HepG2 (cell line): Measurements from ENCODE around the gene TMEM220. TPM values are rescaled to one million over a fixed set of nuclear protein-coding genes. Genes with fewer than 3 reads are reported as not detected.

Experiments used
- ATAC-seq: fragments of 200-7000 bp; cut with Tn5 transposase; 3 replicates; pipeline ENCODE4 v1.9.1; 2020; ENCODE audit warnings: mild to moderate bottlenecking, moderate library complexity
- BruUV-seq: library from RNA; stranded (reverse); fragments of 400-500 nt; replicated peaks from 2 replicates; lab custom pipeline; 2021; lab: Mats Ljungman, UMichigan
- CTCF ChIA-PET: fragments of 300-600 bp; formaldehyde crosslinking; extraction: SDS; loops from one replicate; lab custom pipeline; 2021; ENCODE audit warnings: low total read pairs, inconsistent platforms, low intra/inter-chr PET ratio; lab: Yijun Ruan, JAX
- POLR2A ChIA-PET: fragments of 350-600 bp; sonication (Branson Sonifier 250); formaldehyde crosslinking; loops from one replicate; lab custom pipeline; 2020; ENCODE audit warnings: antibody characterized with exemption, inconsistent platforms; lab: Yijun Ruan, JAX
- DNase-seq: peaks from one replicate; pipeline ENCODE4 v3.0.0-alpha.2; 2015; ENCODE audit warnings: low spot score
- FAIRE-seq: peaks from 3 replicates; lab custom pipeline; 2011; peaks lifted over from hg19 to GRCh38; lab: Jason Lieb, UNC
- H2AFZ ChIP-seq: one replicate; pipeline ENCODE4 v1.6.1; 2011; ENCODE audit warnings: low read length, inconsistent platforms
- H3K27ac ChIP-seq: fragments of 300-600 bp; 3 replicates; pipeline ENCODE4 v1.8.0; 2011; ENCODE audit warnings: mixed run types, mild to moderate bottlenecking, mixed read lengths, low read length, inconsistent platforms; ENCODE audit not compliant: insufficient read depth; ENCODE audit errors: extremely low read length
- H3K27me3 ChIP-seq, 2 experiments: fragments of 200-600 bp in 1 of 2; 2 replicates in 1 of 2; 3 replicates in 1 of 2; pipeline versions ENCODE4 v1.6.0 to v1.8.0; 2011; ENCODE audit warnings: low read length in 2 of 2, mild to moderate bottlenecking in 2 of 2, moderate library complexity in 2 of 2, inconsistent platforms in 1 of 2; ENCODE audit not compliant: insufficient read depth in 2 of 2, control insufficient read depth in 1 of 2
- H3K36me3 ChIP-seq, 2 experiments: fragments of 200-600 bp in 1 of 2; replicated peaks in 1 of 2; 2 replicates in 1 of 2; 3 replicates in 1 of 2; pipeline versions ENCODE4 v1.5.1 to v1.8.0; 2011; ENCODE audit warnings: low read length in 2 of 2, inconsistent platforms in 1 of 2; ENCODE audit not compliant: insufficient read depth in 2 of 2, control insufficient read depth in 1 of 2
- H3K4me1 ChIP-seq: 2 replicates; pipeline ENCODE4 v1.5.1; 2012; ENCODE audit warnings: low read length, inconsistent platforms; ENCODE audit not compliant: insufficient read depth
- H3K4me2 ChIP-seq: 2 replicates; pipeline ENCODE4 v1.6.0; 2011; ENCODE audit warnings: low read depth, low read length, inconsistent platforms
- H3K4me3 ChIP-seq, 3 experiments: fragments of 200-600 bp in 1 of 3; sonication (generic), shearing (Covaris generic) in 1 of 3; replicated peaks in 1 of 3; 2 replicates each; pipeline ENCODE4 v1.5.1; 2011 to 2016; ENCODE audit warnings: low read length in 3 of 3, inconsistent platforms in 2 of 3, low read depth in 2 of 3, mild to moderate bottlenecking in 2 of 3, control low read depth in 1 of 3, mixed read lengths in 1 of 3; ENCODE audit not compliant: insufficient read depth in 1 of 3
- H3K79me2 ChIP-seq: one replicate; pipeline ENCODE4 v1.6.1; 2011; ENCODE audit warnings: low read length, inconsistent platforms; ENCODE audit not compliant: insufficient read depth
- H3K9ac ChIP-seq: 2 replicates; pipeline ENCODE4 v1.6.0; 2011; ENCODE audit warnings: mild to moderate bottlenecking, low read depth, low read length, inconsistent platforms; ENCODE audit not compliant: insufficient read depth
- H3K9me3 ChIP-seq: 2 replicates; pipeline ENCODE4 v1.5.1; 2012; ENCODE audit warnings: mild to moderate bottlenecking, low read length
- H4K20me1 ChIP-seq: 2 replicates; pipeline ENCODE4 v1.6.0; 2011; ENCODE audit warnings: inconsistent platforms, mild to moderate bottlenecking, low read length, moderate library complexity; ENCODE audit not compliant: insufficient read depth
- CEBPG ChIP-seq: IDR thresholded peaks from 2 replicates; pipeline ENCODE4 v1.6.1; 2016
- FOSL1 ChIP-seq: sonication (generic); formaldehyde crosslinking; IDR thresholded peaks from 2 replicates; pipeline ENCODE4 v1.9.0; 2021; ENCODE audit warnings: missing genetic modification reagents, borderline replicate concordance
- NBN ChIP-seq: fragments of 450-650 bp; conservative IDR thresholded peaks from 2 replicates; pipeline ENCODE4 v1.6.1; 2017
- PHF20 ChIP-seq: sonication (generic); formaldehyde crosslinking; IDR thresholded peaks from 2 replicates; pipeline ENCODE4 v1.5.0; 2020; ENCODE audit warnings: mild to moderate bottlenecking, missing genetic modification reagents
- PHF5A ChIP-seq: IDR thresholded peaks from one replicate; pipeline ENCODE4 v1.6.1; 2018; ENCODE audit warnings: low read depth, missing genetic modification reagents; ENCODE audit not compliant: unreplicated experiment
- RBM22 ChIP-seq: fragments of 200-400 bp; formaldehyde crosslinking; optimal IDR thresholded peaks from 2 replicates; pipeline ENCODE3; 2017; ENCODE audit warnings: mild to moderate bottlenecking, low read length, moderate library complexity
- SMARCC2 ChIP-seq: fragments of 450-650 bp; IDR thresholded peaks from 2 replicates; pipeline ENCODE4 v1.6.1; 2017; ENCODE audit warnings: antibody characterized with exemption, mild to moderate bottlenecking
- ZNF124 ChIP-seq: sonication (generic); formaldehyde crosslinking; IDR thresholded peaks from 2 replicates; pipeline ENCODE4 v1.4.0; 2020; ENCODE audit warnings: missing genetic modification reagents
- ZNF619 ChIP-seq: sonication (generic); formaldehyde crosslinking; IDR thresholded peaks from 2 replicates; pipeline ENCODE4 v1.4.0; 2020; ENCODE audit warnings: mild to moderate bottlenecking, missing genetic modification reagents
- ZSCAN5A ChIP-seq: sonication (generic); formaldehyde crosslinking; IDR thresholded peaks from 2 replicates; pipeline ENCODE4 v1.8.0; 2022; ENCODE audit warnings: mild to moderate bottlenecking, missing genetic modification reagents, borderline replicate concordance
- WGBS: methylation state at CpG from one replicate; pipeline ENCODE4 v1.1.6; 2017; ENCODE audit warnings: low lambda C conversion rate; 5-methylcytosine and 5-hydroxymethylcytosine counted together
- in situ Hi-C: cut with HindIII; loops from 2 replicates; pipeline ENCODE4 v1.10.0; 2017; ENCODE audit warnings: low pct_unique_long_range_greater_than_20kb; ENCODE audit not compliant: extremely low pct_ligation_motif_present
- intact Hi-C: fragments of 100-400 bp; cut with micrococcal nuclease; formaldehyde crosslinking; loops from one replicate; pipeline ENCODE4 v1.10.0; 2022; ENCODE audit not compliant: unreplicated experiment
- polyA plus RNA-seq, 8 experiments: library from polyadenylated mRNA; depleted of rRNA in 3 of 8; stranded (reverse) in 7 of 8; unstranded in 1 of 8; fragments of >200 nt; fragmentation: Illumina TruSeq in 4 of 8; extraction: Trizol in 4 of 8; gene quantifications; 2 replicates each; pipeline versions ENCODE4 v1.2.1 to v1.2.3, GENCODE V29; 2011 to 2016; ENCODE audit warnings: low read depth in 4 of 8, missing spikeins in 1 of 8, mixed read lengths in 1 of 8; ENCODE audit not compliant: insufficient read depth in 1 of 8
- total RNA-seq, 5 experiments: library from RNA; depleted of rRNA; stranded (reverse); fragments of >200 nt; fragmentation: Illumina TruSeq; extraction: Trizol; gene quantifications; 2 replicates each; pipeline ENCODE4 v1.2.3, GENCODE V29; 2016; ENCODE audit warnings: low read depth in 1 of 5

The TMEM220 gene
- total and polyA plus RNA-seq, 2 of the 13 experiments (the other 11 are each of a cell fraction or from before 2014, with no cell fraction given): 1.3 to 2.2 TPM

GRCh38 chr17:10674704-10675103 is 55.1 kb downstream of the TMEM220 start (continued):
- TF ChIP-seq FOSL1 (CRISPR knock-in tag) (no peak), ZNF124 (CRISPR knock-in tag) (no peak), SMARCC2 (no peak), ZNF619 (CRISPR knock-in tag) (no peak), PHF5A (CRISPR knock-in tag) (no peak), PHF20 (no peak), CEBPG (CRISPR knock-in tag) (no peak)

- ChIA-PET CTCF (no interaction called here), POLR2A (no interaction called here)
- no peak for TF ChIP-seq NBN
- TF ChIP-seq RBM22: no peak
- TF ChIP-seq ZSCAN5A: no peak
- Histone ChIP-seq H3K27me3 (no peaks in the 10 kb centered on the region), H4K20me1 (no peaks in the 10 kb centered on the region), H3K9me3 (no peaks in the 10 kb centered on the region), H3K9ac (no peak overlapping the region), H2AFZ (no peak overlapping the region), H3K4me2 (no peak overlapping the region), H3K27ac (no peak overlapping the region), H3K4me3 (no peak overlapping the region), H3K79me2 (no peaks in the 10 kb centered on the region), H3K4me1 (no peaks in the 10 kb centered on the region), H3K36me3 (peaks cover 0 to 8% of the 10 kb centered on the region in 2 experiments; a peak in 1 of 5 replicates)
- 98% methylated on average over 11 of the region's 12 CpGs for WGBS
- in situ Hi-C loops: no loop called here
- FAIRE-seq: no peak
- no TSS peak for BruUV-seq
- DNase-seq: no peak
- intact Hi-C loops: no loop called here
- ATAC-seq: no peak
These were observed 56.5 kb downstream of the TMEM220 start for GRCh38 chr17:10673312-10673711.
